Kidney glomerular epithelial cell (primary cell): ENCODE measurements around the gene PRSS16.
"Not testable (repeated sequence)": the region's sequence is repeated elsewhere in the genome, so short reads cannot be mapped to it uniquely, and the experiment has no call there.

ENCODE experiments used
- DNase-seq: peaks from one replicate; lab custom pipeline; 2025; lab: John Stamatoyannopoulos, UW

Gene PRSS16, protein sequence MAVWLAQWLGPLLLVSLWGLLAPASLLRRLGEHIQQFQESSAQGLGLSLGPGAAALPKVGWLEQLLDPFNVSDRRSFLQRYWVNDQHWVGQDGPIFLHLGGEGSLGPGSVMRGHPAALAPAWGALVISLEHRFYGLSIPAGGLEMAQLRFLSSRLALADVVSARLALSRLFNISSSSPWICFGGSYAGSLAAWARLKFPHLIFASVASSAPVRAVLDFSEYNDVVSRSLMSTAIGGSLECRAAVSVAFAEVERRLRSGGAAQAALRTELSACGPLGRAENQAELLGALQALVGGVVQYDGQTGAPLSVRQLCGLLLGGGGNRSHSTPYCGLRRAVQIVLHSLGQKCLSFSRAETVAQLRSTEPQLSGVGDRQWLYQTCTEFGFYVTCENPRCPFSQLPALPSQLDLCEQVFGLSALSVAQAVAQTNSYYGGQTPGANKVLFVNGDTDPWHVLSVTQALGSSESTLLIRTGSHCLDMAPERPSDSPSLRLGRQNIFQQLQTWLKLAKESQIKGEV

DNA sequence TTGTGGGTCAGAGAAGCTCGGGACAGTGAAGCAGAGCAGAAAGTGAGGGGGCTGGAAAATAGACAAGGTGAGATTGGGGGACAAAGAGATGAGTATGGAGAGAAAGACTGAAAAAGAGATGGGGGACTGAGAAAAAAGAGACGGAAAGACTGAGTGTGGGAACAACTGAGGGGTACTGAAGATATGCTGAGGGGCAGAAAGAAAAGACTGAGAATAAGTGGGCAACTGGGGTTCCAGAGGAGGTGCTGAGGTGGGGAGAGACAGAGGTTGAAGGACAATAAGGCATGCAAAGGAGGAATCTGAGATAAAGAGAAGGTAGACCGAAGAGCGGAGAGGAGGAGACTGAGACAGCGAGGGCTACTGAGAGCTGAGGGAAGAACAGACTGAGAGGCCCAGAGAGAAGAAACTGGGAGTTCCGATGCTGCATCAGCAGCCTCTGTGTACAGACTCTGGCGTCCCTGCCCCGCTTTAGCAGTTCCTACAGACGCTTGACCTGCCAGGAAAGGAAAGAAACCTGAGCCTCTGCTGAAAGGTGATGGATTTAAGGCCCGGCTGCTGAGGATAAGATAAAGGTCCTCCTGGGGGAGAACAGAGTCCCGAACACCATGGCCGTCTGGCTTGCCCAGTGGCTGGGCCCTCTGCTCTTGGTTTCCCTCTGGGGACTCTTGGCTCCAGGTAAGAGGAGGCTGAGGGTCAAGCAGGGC is at the start of gene PRSS16:
PRSS16 (plus strand) TSS at position 569 of the 704 bp plus-strand sequence; CDS start at position 606, 37 bp downstream.
- no peak for DNase-seq

DNA sequence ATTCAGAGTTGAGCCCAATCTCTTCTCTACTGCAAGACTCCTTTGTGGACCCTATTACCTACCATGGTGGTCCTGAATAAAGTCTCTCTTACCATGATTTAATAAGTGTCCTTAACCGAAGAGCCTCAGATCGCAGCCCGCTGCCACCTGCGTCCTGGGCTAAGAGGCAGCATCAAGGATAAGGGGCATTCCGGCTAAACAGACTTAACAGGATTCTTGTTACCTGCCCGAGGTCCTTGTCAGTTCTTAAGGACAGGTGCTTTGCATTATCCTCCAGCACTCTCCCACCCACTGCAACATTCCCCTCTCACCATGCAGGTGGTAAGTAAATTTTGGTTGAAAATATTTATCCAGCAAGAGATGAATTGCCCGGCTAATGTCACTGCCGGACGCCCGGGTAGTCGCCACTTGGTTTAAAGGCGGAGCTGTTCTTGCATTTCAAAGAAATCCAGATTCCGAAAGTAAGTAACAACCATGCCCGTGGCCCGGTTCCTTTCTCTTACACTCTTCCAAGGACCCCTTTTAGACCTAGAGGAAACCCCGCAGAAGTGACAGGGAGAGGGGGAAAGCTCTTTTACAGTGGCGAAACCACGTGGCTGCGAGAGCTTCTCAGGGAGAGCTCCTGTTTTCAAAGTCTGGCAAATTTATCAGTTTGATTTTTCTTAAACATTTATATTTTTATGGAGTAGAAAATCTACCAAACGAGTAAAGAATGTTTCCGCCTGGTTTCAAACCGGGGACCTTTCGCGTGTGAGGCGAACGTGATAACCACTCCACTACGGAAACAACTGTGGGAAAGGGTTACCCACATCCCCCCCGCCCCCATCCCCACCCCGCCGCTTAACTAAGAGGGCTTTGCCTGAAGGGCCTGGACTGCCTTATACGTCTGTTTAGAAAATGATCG is 41.9 kb upstream of the PRSS16 start:
- no peak for DNase-seq

DNA sequence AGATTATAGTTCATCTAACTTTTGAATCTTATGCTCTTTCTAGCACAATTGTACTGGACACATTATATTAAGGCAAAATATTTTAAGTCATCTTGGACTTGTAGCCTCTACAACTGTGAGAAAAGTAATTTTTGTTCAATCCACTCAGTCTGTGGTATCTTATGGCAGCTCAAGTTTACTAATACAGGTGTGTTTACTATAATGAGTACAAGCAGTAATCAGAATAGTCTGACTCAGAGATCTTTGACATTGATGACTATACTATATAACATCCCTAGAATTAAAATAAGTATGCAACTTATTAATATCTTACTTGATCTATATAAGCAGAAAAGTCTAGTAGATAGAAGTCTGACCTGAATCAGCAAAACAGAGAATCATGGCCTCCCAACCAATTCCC is 40.7 kb upstream of the PRSS16 start:
- no peak for DNase-seq

DNA sequence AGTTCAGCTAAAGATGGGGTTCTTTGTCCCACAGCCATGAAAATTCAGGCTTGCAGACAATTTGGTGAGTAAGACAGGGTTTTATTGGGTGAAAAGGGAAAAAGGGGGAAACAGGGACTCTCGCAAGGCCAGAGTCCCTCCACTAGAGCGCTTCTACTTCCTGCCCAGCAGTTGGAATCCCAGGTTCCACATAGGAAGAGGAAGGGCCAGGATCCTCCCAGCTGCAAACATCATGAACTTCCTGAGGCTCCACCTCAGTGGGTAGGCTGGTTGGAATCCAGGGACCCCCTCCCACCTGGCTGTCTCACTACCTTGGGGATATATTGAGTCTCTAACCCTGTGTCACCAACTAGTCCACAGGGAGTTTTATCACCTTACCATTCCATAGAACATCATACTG is 39.5 kb upstream of the PRSS16 start:
- DNase-seq = no peak

DNA sequence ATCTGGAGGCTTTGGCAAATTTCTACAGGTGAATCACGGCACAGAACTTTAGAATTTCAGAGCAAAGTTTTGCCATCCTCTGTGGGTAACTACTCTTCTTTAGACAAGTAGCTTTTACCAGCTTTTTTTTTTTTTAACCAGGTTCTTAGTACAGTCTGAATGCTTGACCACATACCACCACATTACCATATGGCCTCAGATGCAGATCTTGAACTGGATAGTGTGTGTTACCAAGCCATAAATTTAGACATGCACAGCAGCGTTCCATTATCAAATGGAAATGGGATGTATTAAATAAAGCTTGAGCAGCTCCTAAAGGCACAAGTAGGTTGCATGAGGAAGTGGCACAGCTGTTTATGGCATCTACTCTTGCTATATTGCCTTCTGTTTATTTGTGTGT is 38.3 kb upstream of the PRSS16 start:
- DNase-seq = no peak

DNA sequence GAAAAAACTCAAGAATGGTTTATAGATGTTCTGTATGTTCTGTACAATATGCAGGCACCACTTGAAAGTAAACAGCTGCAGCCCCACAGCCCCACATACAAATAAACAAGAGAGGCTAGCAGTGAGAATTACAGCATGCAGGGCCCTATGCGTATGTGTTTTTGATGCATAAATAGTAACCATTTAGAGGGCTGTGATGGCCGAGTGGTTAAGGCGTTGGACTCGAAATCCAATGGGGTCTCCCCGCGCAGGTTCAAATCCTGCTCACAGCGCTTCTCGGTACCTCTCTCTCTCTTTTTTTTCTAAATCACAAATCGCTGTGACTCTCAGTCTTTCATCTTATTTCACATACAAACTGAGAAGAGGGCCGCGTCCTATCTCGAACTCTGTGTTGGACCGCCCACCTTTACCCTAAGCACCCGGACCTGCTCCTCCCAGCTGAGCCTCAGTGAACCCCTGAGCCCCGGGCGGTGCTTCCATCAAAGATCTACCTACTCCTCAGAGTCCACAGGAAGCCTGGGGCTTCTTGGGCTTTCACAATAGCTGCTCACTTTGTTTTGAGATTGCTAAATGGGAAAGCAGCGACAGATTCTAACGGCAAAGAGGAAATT is 37.7 kb upstream of the PRSS16 start:
- no peak for DNase-seq

DNA sequence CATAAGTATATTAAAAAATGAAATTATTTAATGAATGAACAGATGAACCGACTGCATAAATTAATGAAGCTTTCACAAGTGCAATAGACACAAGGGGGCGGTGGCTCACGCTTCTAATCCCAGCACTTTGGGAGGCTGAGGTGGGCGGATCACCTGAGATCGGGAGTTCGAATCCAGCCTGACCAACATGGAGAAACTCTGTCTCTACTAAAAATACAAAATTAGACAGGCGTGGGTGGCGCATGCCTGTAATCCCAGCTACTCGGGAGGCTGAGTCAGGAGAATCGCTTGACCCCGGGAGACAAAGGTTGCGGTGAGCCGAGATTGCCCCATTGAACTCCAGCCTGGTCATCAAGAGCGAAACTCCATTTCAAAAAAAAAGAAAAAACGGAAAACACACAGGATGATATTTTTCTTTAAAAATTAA is 34.4 kb upstream of the PRSS16 start:
- not testable (repeated sequence) for DNase-seq

DNA sequence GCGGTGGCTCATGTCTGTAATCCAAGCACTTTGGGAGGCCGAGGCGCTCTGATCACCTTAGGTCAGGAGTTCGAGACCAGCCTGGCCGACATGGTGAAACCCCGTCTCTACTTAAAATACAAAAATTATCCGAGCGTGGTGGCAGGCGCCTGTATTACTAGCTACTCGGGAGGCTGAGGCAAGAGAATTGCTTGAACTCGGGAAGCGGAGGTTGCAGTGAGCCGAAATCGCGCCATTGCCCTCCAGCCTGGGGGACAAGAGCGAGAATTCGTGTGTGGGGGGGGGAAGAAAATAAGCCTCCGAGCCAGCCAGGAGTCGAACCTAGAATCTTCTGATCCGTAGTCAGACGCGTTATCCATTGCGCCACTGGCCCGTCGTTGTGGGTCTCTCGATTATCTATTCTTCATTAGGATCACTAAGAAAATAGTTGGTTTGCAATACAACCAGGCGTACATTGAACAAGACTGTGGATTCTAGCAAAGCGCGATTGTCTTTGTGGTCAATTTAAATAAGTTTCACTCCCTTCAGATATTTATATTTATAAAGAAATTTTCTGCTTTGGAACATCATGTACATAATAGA is 33.9 kb upstream of the PRSS16 start:
- no peak for DNase-seq

DNA sequence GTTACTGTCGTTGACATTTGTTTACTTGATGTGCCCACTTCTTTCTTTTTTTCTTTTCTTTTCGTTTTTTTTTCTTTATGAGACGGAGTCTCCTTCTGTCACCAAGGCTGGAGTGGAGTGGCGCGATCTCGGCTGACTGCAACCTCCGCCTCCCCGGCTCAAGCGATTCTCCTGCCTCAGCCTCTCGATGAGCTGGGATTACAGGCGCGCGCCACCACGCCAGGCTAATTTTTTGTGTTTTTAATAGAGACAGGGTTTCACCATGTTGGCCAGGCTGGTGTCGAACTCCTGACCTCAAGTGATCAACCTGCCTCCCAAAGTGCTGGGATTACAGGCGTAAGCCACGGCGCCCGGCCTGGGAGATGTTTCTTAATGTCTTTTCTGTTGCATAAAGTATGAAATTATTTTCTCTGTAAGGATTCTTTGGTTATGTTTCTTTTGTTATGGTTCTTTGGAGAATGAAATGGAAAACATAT is 33.3 kb upstream of the PRSS16 start:
- DNase-seq = no peak

DNA sequence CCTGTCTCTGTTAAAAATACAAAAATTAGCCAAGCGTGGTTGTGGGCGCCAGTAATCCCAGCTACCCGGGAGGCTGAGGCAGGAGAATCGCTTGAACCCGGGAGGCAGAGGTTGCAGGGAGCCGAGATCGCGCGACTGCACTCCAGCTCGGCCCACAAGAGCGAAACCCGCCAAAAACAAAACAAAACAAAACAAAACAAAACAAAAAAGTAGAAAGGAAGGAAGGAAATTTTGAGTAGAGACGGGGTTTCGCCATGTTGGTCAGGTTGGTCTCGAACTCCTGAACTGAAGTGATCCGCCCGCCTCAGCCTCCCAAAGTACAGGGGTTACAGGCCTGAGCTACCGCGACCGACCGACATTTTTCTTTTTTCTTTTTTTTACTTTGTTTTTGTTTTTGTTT is 30.6 kb upstream of the PRSS16 start:
- DNase-seq = no peak

DNA sequence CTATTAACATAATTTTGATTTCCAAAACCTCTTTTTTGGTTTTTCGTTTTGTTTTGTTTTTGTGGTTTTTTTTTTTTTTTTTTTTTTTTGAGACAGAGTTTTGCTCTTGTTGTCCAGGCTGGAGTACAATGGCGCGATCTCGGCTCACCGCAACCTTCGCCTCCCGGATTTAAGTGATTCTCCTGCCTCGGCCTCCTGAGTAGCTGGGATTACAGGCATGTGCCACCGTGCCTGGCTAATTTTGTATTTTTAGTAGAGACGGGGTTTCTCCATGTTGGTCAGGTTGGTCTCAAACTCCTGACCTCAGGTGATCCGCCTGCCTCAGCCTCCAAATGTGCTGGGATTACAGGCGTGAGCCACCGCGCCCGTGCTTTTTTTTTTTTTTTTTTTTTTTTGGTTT is 24.5 kb upstream of the PRSS16 start:
- DNase-seq = not testable (repeated sequence)

DNA sequence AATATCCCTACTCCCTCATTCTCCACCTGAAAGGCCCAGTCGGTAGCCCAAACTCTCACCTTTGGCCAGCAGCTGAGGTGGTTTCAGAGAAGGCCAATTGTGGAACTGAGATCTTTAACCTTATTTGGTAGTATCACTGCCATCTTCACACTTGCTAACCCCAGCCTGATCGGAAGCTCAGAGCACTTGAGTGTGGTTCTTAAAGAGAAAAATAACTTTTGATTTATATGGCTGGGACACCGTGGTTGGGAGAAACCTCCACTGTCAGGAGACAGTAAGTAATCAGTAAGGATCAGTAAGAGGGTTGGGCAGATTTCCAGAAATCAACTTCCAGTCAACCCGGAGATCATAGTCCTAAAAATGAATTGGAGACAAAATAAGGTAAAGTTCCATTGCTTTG is 22.8 kb upstream of the PRSS16 start:
- DNase-seq = no peak

DNA sequence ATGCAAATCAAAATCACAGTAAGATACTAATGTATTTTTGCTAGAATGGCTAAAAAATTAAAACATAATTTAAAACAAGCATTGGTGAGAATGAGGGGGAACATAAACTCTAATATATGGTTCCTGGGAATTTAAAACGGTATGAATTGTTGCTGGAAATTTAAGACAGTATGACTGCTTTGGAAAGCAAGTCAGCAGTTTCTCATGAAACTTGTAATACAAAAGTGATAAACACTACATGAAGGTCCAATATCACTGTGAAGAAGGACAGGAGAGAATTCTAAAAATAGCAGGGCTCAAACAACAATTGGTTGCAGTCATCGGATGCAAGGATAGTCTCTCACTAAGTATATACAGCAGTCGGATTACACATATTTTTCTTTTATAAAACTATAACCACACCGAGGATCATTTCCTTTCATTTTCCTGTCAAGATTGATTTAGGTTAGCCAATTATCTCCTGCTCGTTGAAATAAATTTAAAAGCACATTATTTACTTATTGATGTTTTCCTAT is 18.5 kb upstream of the PRSS16 start:
- DNase-seq = no peak

DNA sequence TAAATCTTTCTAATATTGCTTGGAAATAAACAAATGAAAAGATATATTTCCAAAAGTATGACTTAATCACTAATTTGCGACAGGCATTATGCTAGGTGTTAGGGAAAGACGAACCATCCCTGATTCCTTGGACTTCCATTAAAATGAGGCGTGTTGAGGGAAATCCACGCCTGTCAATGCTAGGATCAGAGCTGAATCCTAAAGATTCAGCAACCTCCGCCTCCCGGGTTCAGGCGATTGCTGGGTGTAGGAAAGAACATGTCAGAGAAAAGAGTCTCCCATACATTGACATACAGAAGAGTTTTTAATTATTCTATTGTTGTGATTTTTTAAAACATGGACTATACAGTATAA is 16.8 kb upstream of the PRSS16 start:
- DNase-seq = no peak

DNA sequence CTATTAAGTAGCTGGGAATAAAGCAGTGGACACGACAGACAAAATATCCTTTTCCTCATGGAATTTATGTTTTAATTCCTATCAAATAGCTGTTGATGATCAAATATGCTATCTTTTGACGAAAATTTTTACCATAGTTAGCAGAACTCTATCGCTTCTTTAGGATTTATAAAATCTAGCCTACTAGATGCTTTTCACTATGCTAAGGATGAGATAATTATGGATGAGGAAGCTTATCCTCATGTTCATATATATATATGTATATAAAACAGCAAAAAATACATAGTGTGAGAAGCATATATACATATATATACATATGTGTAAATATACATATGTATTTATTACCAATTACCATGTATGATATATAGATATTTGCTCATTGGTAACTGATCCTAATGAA is 12.9 kb upstream of the PRSS16 start:
- no peak for DNase-seq

DNA sequence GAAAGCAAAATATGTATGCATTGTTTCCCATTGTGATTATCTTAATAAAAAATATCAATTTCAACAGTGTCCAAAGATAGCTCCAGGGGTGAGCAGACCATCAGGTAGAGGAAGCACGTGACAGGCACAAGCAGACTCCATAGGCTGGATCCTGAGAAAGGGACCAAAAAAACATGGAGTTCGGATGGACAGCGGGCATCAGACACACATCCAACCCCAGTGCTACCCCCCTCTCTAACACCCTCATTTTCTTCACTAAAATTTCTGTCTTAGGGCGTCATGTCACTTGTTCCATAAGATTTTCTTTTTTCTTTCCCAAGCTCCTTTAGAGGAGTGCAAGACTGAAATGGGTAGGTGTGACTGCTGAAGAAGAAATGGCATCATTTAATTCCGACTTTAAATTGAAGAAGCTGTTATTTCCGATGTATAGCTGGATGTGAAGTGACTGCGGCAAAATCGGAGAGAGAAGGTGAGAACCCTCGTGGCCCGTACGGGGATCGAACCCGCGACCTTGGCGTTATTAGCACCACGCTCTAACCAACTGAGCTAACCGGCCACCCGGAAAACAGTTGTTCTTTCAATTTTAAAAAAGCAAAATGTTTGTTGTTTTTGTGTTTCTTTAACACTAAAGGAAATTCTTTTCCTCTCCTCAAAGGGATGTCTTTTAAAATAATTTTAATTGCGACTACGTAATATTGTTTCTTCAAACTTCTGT is 10.3 kb upstream of the PRSS16 start:
- DNase-seq = peak; percentile 73

DNA sequence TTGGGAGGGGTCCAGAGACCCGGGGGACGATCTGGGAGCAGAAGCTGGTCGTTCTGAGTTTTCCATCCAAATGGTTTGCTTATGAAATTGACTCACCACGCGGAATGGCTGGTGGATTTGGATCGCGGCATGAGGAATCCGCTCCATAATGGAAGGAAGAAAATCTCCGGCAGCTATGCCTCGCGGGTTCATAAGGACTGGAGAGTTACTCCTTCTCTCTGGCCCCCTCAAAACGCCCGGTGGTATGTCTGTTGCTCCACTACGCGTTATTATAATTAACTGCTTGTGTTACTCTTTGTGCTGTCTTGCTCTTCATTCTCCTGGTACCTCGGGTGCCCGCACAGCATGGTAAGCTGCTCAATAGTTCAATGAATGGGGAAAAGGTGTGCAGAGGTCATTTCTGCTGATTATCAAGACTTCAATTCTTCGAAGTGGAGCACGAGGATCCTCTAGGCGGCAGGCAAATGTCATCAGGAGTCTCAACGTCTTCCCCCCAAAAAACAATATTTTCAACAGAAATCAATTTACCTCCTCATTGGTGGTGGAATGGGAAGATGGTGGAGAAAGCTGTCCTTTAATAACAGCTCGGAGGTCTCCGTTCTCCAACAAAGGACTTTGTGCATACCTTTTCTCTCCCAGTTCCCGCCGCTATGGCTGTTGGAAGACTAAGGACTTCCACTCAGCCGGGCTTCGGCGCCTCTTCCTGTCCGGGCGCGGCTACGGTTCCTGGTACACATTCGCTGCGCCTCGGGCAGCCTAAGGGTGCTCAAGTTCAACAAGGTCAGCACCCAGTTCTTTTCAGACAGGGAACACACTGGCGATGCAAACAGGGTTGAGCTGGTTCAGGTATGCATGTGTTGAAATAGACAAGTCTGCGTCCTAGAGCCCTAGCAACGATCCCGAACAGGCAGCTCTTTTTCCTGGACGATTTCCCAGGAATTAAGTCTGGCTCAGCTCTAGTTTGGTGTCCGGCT is 9.2 kb upstream of the PRSS16 start:
- no peak for DNase-seq

DNA sequence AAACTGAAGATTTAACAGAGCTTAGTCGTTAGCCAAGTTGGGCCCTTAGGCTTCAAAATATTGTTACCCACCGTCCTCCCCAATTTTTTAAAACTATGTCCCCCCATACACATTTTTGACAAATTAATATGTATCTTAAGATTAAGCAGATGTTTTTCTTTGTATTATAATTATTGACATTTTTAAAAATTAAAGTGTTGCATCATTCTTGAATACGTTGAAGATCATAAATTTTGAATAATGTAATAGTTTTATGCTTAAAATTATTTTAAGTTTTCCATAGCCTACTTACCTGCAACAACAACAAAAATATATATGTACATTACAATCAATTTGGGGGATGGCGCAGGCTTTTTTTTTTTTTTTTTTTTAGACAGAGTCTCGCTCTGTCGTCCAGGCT is 8.2 kb upstream of the PRSS16 start:
- DNase-seq = no peak

DNA sequence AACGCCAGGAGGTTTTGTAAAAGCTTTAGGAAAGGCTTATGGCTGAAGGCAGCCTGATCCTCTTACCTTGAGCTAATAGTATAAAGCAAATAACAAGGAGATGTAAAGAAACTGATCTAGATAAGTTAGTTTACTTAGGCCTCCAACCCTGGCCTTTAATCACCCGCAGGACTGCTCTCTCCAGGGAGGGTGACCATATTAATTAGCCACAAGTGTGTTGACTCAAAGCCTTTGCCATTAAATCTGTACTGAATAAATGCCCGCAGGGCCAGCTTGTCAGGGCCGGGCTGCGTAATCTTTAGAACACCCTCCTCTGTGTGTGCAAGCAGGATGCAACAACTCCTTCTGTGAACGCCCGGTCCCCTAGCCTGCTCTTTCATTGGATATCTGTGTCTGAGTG is 6.1 kb upstream of the PRSS16 start:
- no peak for DNase-seq
